ENCODE results near the gene DDX39B. TPM values are rescaled to one million over a fixed set of nuclear protein-coding genes. Genes with fewer than 3 reads are reported as not detected.

Gene DDX39B
- total RNA-seq, 1 experiment from 2014 or later: 813 TPM

DNA sequence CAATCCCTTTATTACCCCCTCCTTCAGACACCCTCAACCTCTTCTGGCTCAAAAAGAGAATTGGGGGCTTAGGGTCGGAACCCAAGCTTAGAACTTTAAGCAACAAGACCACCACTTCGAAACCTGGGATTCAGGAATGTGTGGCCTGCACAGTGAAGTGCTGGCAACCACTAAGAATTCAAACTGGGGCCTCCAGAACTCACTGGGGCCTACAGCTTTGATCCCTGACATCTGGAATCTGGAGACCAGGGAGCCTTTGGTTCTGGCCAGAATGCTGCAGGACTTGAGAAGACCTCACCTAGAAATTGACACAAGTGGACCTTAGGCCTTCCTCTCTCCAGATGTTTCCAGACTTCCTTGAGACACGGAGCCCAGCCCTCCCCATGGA lies 35.8 kb upstream of the DDX39B start:
- Histone ChIP-seq H3K18ac (ENCODE audit: insufficient read length, low read depth, low read length) (no peak overlapping the region), H2BK12ac (ENCODE audit: insufficient read length, low read depth, low read length) (no peak overlapping the region), H2BK15ac (ENCODE audit: low read depth, low read length) (no peak overlapping the region), H2AFZ (ENCODE audit: low read length) (no peak overlapping the region), H4K5ac (ENCODE audit: insufficient read length, low read depth, low read length) (no peak overlapping the region), H4K8ac (replicated peaks; ENCODE audit: insufficient read length, low read depth, low read length) (no peak overlapping the region), H3K27ac (ENCODE audit: insufficient read length, low read depth, low read length) (no peak overlapping the region), H3K14ac (ENCODE audit: insufficient read depth, low read length) (no peak overlapping the region), H3K79me2 (ENCODE audit: insufficient read depth, low read length) (no peaks in the 10 kb centered on the region), H3K23ac (ENCODE audit: insufficient read length, low read depth, low read length) (no peak overlapping the region), H3K27me3 (ENCODE audit: insufficient read depth, low read length) (no peaks in the 10 kb centered on the region), H3K4me2 (ENCODE audit: insufficient read depth, insufficient read length, low read length) (no peak overlapping the region), H3K9me3 (ENCODE audit: control insufficient read depth, low read depth, low read length) (no peaks in the 10 kb centered on the region), H3K56ac (ENCODE audit: insufficient read length, low read depth, low read length) (no peak overlapping the region), H3K4ac (ENCODE audit: low read depth, low read length) (no peak overlapping the region), H3K4me1 (ENCODE audit: insufficient read depth, low read length) (peaks cover 2% of the 10 kb centered on the region; the same call in 1 of the 2 replicates), H2BK20ac (ENCODE audit: low read depth, low read length, poor library complexity, severe bottlenecking) (no peak overlapping the region), H3T11ph (ENCODE audit: low read length) (no peak overlapping the region), H3K23me2 (ENCODE audit: insufficient read length, low read depth, low read length, poor library complexity, severe bottlenecking) (peaks cover 11% of the 10 kb centered on the region), H3K79me1 (ENCODE audit: insufficient read depth, low read depth, low read length, poor library complexity, severe bottlenecking) (no peaks in the 10 kb centered on the region), H2AK5ac (ENCODE audit: insufficient read length, low read length) (no peak overlapping the region), H4K20me1 (ENCODE audit: control insufficient read depth, insufficient read depth, insufficient read length) (no peaks in the 10 kb centered on the region), H4K91ac (ENCODE audit: insufficient read length, low read depth, low read length) (no peak overlapping the region), H3K9ac (ENCODE audit: extremely low read depth, insufficient read length, low read length) (no peak overlapping the region), H2BK120ac (ENCODE audit: low read depth, low read length, poor library complexity, severe bottlenecking) (no peak overlapping the region), H2BK5ac (ENCODE audit: insufficient read length, low read length) (no peak overlapping the region)
- no peaks in the 10 kb centered on the region for H3K36me3 Mint-ChIP-seq (ENCODE audit: insufficient read depth in 1 of 3, low read depth in 3 of 3)
- WGBS (ENCODE audit: extremely low coverage, insufficient read length, low lambda C conversion rate): no CpG with 5 or more reads among the region's 3 CpGs
- H3K4me1 Mint-ChIP-seq: peaks cover 37 to 41% of the 10 kb centered on the region in 2 experiments
- H3K27ac Mint-ChIP-seq: no peak overlapping the region
- peaks cover 47% of the 10 kb centered on the region for H3K27me3 Mint-ChIP-seq (ENCODE audit: low read depth)
- H3K9me3 Mint-ChIP-seq: no peaks in the 10 kb centered on the region; a peak in 2 of 5 replicates
- TF ChIP-seq, protein P1, sequence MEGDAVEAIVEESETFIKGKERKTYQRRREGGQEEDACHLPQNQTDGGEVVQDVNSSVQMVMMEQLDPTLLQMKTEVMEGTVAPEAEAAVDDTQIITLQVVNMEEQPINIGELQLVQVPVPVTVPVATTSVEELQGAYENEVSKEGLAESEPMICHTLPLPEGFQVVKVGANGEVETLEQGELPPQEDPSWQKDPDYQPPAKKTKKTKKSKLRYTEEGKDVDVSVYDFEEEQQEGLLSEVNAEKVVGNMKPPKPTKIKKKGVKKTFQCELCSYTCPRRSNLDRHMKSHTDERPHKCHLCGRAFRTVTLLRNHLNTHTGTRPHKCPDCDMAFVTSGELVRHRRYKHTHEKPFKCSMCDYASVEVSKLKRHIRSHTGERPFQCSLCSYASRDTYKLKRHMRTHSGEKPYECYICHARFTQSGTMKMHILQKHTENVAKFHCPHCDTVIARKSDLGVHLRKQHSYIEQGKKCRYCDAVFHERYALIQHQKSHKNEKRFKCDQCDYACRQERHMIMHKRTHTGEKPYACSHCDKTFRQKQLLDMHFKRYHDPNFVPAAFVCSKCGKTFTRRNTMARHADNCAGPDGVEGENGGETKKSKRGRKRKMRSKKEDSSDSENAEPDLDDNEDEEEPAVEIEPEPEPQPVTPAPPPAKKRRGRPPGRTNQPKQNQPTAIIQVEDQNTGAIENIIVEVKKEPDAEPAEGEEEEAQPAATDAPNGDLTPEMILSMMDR (conservative IDR thresholded peaks at IDR 0.05): no peak
- no peak overlapping the region for H3K4me3 Mint-ChIP-seq
- DNase-seq: no peak
